Ishikawa (cell line): ENCODE measurements around the gene PRDM10.

Experiments
- CEBPB ChIP-seq: IDR thresholded peaks from 2 replicates; pipeline ENCODE4 v1.6.1; 2012
- CREB1 ChIP-seq: IDR thresholded peaks from 2 replicates; pipeline ENCODE4 v1.6.1; 2012; ENCODE audit warnings: low read depth
- EGR1 ChIP-seq: IDR thresholded peaks from 2 replicates; pipeline ENCODE4 v1.6.1; 2012
- EP300 ChIP-seq: IDR thresholded peaks from 2 replicates; pipeline ENCODE4 v1.6.1; 2012; ENCODE audit warnings: borderline replicate concordance
- FOXM1 ChIP-seq: IDR thresholded peaks from 2 replicates; pipeline ENCODE4 v1.6.1; 2012; ENCODE audit warnings: low read depth, borderline replicate concordance
- RAD21 ChIP-seq: IDR thresholded peaks from 2 replicates; pipeline ENCODE4 v1.6.1; 2012; ENCODE audit warnings: low read depth
- TAF1 ChIP-seq: IDR thresholded peaks from 2 replicates; pipeline ENCODE4 v1.6.1; 2012; ENCODE audit warnings: low read depth, mild to moderate bottlenecking
- TCF12 ChIP-seq: IDR thresholded peaks from 2 replicates; pipeline ENCODE4 v1.6.1; 2012; ENCODE audit warnings: low read depth
- TEAD4 ChIP-seq: IDR thresholded peaks from 2 replicates; pipeline ENCODE4 v1.6.1; 2012
- USF1 ChIP-seq: IDR thresholded peaks from 2 replicates; pipeline ENCODE4 v1.6.1; 2012
- YY1 ChIP-seq: IDR thresholded peaks from 2 replicates; pipeline ENCODE4 v1.6.1; 2012; ENCODE audit warnings: low read depth
- ZBTB7A ChIP-seq: IDR thresholded peaks from 2 replicates; pipeline ENCODE4 v1.6.1; 2012; ENCODE audit warnings: low read depth
- TF ChIP-seq, protein P1 (sequence below): IDR thresholded peaks from 2 replicates; pipeline ENCODE4 v1.6.1; 2012; ENCODE audit warnings: low read depth, mild to moderate bottlenecking
- TF ChIP-seq, protein P2 (sequence below): IDR thresholded peaks from 2 replicates; pipeline ENCODE4 v1.6.1; 2012

GRCh38 chr11:129948926-129949466, 53.6 kb downstream of the PRDM10 start:
- TF ChIP-seq CEBPB (no peak), RAD21 (no peak), TAF1 (no peak), EGR1 (no peak), USF1 (no peak), TCF12 (no peak), FOXM1 (no peak), YY1 (no peak), CREB1 (no peak), EP300 (no peak), TEAD4 (no peak), ZBTB7A (no peak)
- TF ChIP-seq, protein P1, sequence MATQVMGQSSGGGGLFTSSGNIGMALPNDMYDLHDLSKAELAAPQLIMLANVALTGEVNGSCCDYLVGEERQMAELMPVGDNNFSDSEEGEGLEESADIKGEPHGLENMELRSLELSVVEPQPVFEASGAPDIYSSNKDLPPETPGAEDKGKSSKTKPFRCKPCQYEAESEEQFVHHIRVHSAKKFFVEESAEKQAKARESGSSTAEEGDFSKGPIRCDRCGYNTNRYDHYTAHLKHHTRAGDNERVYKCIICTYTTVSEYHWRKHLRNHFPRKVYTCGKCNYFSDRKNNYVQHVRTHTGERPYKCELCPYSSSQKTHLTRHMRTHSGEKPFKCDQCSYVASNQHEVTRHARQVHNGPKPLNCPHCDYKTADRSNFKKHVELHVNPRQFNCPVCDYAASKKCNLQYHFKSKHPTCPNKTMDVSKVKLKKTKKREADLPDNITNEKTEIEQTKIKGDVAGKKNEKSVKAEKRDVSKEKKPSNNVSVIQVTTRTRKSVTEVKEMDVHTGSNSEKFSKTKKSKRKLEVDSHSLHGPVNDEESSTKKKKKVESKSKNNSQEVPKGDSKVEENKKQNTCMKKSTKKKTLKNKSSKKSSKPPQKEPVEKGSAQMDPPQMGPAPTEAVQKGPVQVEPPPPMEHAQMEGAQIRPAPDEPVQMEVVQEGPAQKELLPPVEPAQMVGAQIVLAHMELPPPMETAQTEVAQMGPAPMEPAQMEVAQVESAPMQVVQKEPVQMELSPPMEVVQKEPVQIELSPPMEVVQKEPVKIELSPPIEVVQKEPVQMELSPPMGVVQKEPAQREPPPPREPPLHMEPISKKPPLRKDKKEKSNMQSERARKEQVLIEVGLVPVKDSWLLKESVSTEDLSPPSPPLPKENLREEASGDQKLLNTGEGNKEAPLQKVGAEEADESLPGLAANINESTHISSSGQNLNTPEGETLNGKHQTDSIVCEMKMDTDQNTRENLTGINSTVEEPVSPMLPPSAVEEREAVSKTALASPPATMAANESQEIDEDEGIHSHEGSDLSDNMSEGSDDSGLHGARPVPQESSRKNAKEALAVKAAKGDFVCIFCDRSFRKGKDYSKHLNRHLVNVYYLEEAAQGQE, result no peak
- TF ChIP-seq, protein P2, sequence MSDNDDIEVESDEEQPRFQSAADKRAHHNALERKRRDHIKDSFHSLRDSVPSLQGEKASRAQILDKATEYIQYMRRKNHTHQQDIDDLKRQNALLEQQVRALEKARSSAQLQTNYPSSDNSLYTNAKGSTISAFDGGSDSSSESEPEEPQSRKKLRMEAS, result no peak
